Measurements from ENCODE around the gene ZNF837. TPM values are rescaled to one million over a fixed set of nuclear protein-coding genes. Genes with fewer than 3 reads are reported as not detected.

Gene ZNF837
- total RNA-seq, 1 donor from 2014 or later = 1.4 TPM

- peak overlapping the region; percentile 97 for H3K4me2 ChIP-seq
- H3K4me1 ChIP-seq = peaks cover 19% of the 10 kb centered on the region
- no peaks in the 10 kb centered on the region for H3K9me3 ChIP-seq (ENCODE audit: low read depth)
- Mint-ChIP-seq H3K9me3 (no peaks in the 10 kb centered on the region), H3K4me1 (peaks cover 35% of the 10 kb centered on the region), H3K27ac (peak overlapping the region; percentile 89), H3K36me3 (peaks cover 12% of the 10 kb centered on the region), H3K4me3 (peak overlapping the region; percentile 97), H3K27me3 (ENCODE audit: insufficient read depth, low read depth) (peaks cover 14% of the 10 kb centered on the region)
- peak overlapping the region; percentile 90 for H3K27ac ChIP-seq
- H3K79me2 ChIP-seq (ENCODE audit: low read depth) = peaks cover 49% of the 10 kb centered on the region
- no peak for DNase-seq (ENCODE audit: low spot score)
- H4K20me1 ChIP-seq (ENCODE audit: low read depth) = peaks cover 10% of the 10 kb centered on the region
- H2AFZ ChIP-seq (replicated peaks) = peak overlapping the region; percentile 77
- peak overlapping the region; percentile 77 for H3K4me3 ChIP-seq
- H3F3A ChIP-seq (ENCODE audit: low read depth) = peaks cover 31% of the 10 kb centered on the region
- peak overlapping the region; percentile 79 for H3K9ac ChIP-seq
- TF ChIP-seq EZH2phosphoT487 (IDR thresholded peaks at IDR 0.05) = no peak
- TF ChIP-seq, protein P1, sequence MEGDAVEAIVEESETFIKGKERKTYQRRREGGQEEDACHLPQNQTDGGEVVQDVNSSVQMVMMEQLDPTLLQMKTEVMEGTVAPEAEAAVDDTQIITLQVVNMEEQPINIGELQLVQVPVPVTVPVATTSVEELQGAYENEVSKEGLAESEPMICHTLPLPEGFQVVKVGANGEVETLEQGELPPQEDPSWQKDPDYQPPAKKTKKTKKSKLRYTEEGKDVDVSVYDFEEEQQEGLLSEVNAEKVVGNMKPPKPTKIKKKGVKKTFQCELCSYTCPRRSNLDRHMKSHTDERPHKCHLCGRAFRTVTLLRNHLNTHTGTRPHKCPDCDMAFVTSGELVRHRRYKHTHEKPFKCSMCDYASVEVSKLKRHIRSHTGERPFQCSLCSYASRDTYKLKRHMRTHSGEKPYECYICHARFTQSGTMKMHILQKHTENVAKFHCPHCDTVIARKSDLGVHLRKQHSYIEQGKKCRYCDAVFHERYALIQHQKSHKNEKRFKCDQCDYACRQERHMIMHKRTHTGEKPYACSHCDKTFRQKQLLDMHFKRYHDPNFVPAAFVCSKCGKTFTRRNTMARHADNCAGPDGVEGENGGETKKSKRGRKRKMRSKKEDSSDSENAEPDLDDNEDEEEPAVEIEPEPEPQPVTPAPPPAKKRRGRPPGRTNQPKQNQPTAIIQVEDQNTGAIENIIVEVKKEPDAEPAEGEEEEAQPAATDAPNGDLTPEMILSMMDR (IDR thresholded peaks at IDR 0.05) = no peak
- no peaks in the 10 kb centered on the region for H3K27me3 ChIP-seq
- no peaks in the 10 kb centered on the region for H3K36me3 ChIP-seq
Observed at GRCh38 chr19:58385891-58386575, 5.2 kb upstream of the ZNF837 start.

GRCh38 chr19:58385313-58385890 lies 4.6 kb upstream of the ZNF837 start:
- H3K4me2 ChIP-seq = peak overlapping the region; percentile 97
- Mint-ChIP-seq H3K36me3 (peaks cover 7% of the 10 kb centered on the region), H3K9me3 (no peaks in the 10 kb centered on the region), H3K27me3 (ENCODE audit: insufficient read depth, low read depth) (peaks cover 14% of the 10 kb centered on the region), H3K4me1 (peaks cover 30% of the 10 kb centered on the region), H3K27ac (peak overlapping the region; percentile 89), H3K4me3 (peak overlapping the region; percentile 97)
- H3K9me3 ChIP-seq (ENCODE audit: low read depth) = no peaks in the 10 kb centered on the region
- H3F3A ChIP-seq (ENCODE audit: low read depth) = peaks cover 26% of the 10 kb centered on the region
- no peaks in the 10 kb centered on the region for H3K36me3 ChIP-seq
- peak overlapping the region; percentile 77 for H3K4me3 ChIP-seq
- no peak overlapping the region for H3K27ac ChIP-seq
- no peak for TF ChIP-seq EZH2phosphoT487 (IDR thresholded peaks at IDR 0.05)
- no peak for TF ChIP-seq EZH2 (IDR thresholded peaks at IDR 0.05)
- TF ChIP-seq, protein P1 (IDR thresholded peaks at IDR 0.05) = no peak
- H3K9ac ChIP-seq = no peak overlapping the region
- peaks cover 19% of the 10 kb centered on the region for H3K4me1 ChIP-seq
- no peak for DNase-seq (ENCODE audit: low spot score)
- no peak overlapping the region for H2AFZ ChIP-seq (replicated peaks)
- H4K20me1 ChIP-seq (ENCODE audit: low read depth) = peaks cover 10% of the 10 kb centered on the region
- peaks cover 42% of the 10 kb centered on the region for H3K79me2 ChIP-seq (ENCODE audit: low read depth)
- no peaks in the 10 kb centered on the region for H3K27me3 ChIP-seq

- peaks cover 16% of the 10 kb centered on the region for H3K4me1 ChIP-seq
- no peak overlapping the region for H2AFZ ChIP-seq (replicated peaks)
- H3K4me2 ChIP-seq = no peak overlapping the region
- H3K27ac Mint-ChIP-seq = no peak overlapping the region
- no peak overlapping the region for H3K4me3 ChIP-seq
- TF ChIP-seq EZH2 (IDR thresholded peaks at IDR 0.05) (no peak), EZH2phosphoT487 (IDR thresholded peaks at IDR 0.05) (no peak)
- TF ChIP-seq, protein P1 (IDR thresholded peaks at IDR 0.05) = no peak
- no peak for DNase-seq (ENCODE audit: low spot score)
- peaks cover 11% of the 10 kb centered on the region for H3K27me3 Mint-ChIP-seq (ENCODE audit: insufficient read depth, low read depth)
- H3K79me2 ChIP-seq (ENCODE audit: low read depth) = peaks cover 27% of the 10 kb centered on the region
- H3F3A ChIP-seq (ENCODE audit: low read depth) = peaks cover 22% of the 10 kb centered on the region
- H3K9me3 ChIP-seq (ENCODE audit: low read depth) = no peaks in the 10 kb centered on the region
- no peaks in the 10 kb centered on the region for H3K27me3 ChIP-seq
- peaks cover 8% of the 10 kb centered on the region for H4K20me1 ChIP-seq (ENCODE audit: low read depth)
- peak overlapping the region; percentile 70 for H3K4me3 Mint-ChIP-seq
- H3K36me3 Mint-ChIP-seq = no peaks in the 10 kb centered on the region
- H3K4me1 Mint-ChIP-seq = peaks cover 32% of the 10 kb centered on the region
- H3K9ac ChIP-seq = no peak overlapping the region
- no peak overlapping the region for H3K27ac ChIP-seq
- no peaks in the 10 kb centered on the region for H3K36me3 ChIP-seq
- no peaks in the 10 kb centered on the region for H3K9me3 Mint-ChIP-seq
Observed at GRCh38 chr19:58382997-58383603, 2.3 kb upstream of the ZNF837 start.
